RWPE2 (cell line): ENCODE data around the gene PCDHGA1.
"Not testable (repeated sequence)": the region's sequence is repeated elsewhere in the genome, so short reads cannot be mapped to it uniquely, and the experiment has no call there.

Source experiments
- ATAC-seq: fragments of 200-7000 bp; cut with Tn5 transposase; 3 replicates; pipeline ENCODE4 v1.9.1; 2021; ENCODE audit warnings: low read depth
- DNase-seq: peaks from one replicate; pipeline ENCODE4 v3.0.0-alpha.2; 2020; ENCODE audit warnings: low spot score
- H3K27ac ChIP-seq: fragments of 450-650 bp; 2 replicates; pipeline ENCODE4 v1.5.1; 2017; ENCODE audit warnings: mild to moderate bottlenecking; ENCODE audit not compliant: poor library complexity, severe bottlenecking
- H3K27me3 ChIP-seq: fragments of 250-450 bp; sonication (Bioruptor Pico); 2 replicates; pipeline ENCODE4 v1.5.1; 2021; ENCODE audit warnings: mild to moderate bottlenecking, moderate library complexity; ENCODE audit not compliant: insufficient read depth, poor library complexity, severe bottlenecking
- H3K36me3 ChIP-seq: fragments of 250-450 bp; sonication (Bioruptor Pico); 2 replicates; pipeline ENCODE4 v1.5.1; 2020; ENCODE audit warnings: low read depth, mild to moderate bottlenecking, moderate library complexity
- H3K4me1 ChIP-seq: fragments of 250-450 bp; sonication (Bioruptor Pico); 2 replicates; pipeline ENCODE4 v1.5.1; 2021; ENCODE audit warnings: mild to moderate bottlenecking, moderate library complexity; ENCODE audit not compliant: insufficient read depth, poor library complexity, severe bottlenecking
- H3K4me3 ChIP-seq: fragments of 250-450 bp; sonication (Bioruptor Pico); 2 replicates; pipeline ENCODE4 v1.5.1; 2021; ENCODE audit warnings: mild to moderate bottlenecking, moderate library complexity; ENCODE audit not compliant: severe bottlenecking
- H3K9me3 ChIP-seq: fragments of 250-450 bp; sonication (Bioruptor Pico); 2 replicates; pipeline ENCODE4 v1.5.1; 2021; ENCODE audit warnings: mild to moderate bottlenecking, moderate library complexity; ENCODE audit not compliant: severe bottlenecking
- TF ChIP-seq, protein P1 (sequence below): fragments of 450-650 bp; IDR thresholded peaks from one replicate; pipeline ENCODE4 v1.5.1; 2017; ENCODE audit warnings: mild to moderate bottlenecking, moderate library complexity; ENCODE audit not compliant: poor library complexity, severe bottlenecking

PCDHGA1 gene

DNA sequence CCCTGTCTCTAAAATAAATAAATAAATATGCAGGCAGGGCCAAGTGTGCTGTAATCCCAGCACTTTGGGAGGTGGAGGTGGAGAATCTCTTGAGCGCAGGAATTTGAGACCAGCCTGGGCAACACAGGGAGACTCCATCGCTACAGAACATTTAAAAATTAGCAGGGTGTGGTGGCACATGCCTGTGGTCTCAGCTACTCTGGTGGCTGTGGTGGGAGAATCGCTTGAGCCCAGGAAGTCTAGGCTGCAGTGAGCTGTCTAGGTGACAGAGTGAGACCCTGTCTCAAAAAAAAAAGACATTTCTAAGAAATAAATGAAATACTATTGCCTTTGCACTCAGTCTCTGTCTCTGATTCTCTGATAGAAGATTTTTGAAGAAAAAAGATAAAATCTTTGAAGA lies 81.3 kb downstream of the PCDHGA1 start:
- Histone ChIP-seq H3K4me3 (no peak overlapping the region), H3K27me3 (peaks cover 4% of the 10 kb centered on the region), H3K27ac (no peak overlapping the region), H3K9me3 (peaks cover 32% of the 10 kb centered on the region), H3K4me1 (peaks cover 3% of the 10 kb centered on the region), H3K36me3 (0 out of 2 replicates have a peak, but pooled peaks cover under 1% of the 10 kb centered on the region)
- DNase-seq (no peak), ATAC-seq (no peak)
- TF ChIP-seq, protein P1, sequence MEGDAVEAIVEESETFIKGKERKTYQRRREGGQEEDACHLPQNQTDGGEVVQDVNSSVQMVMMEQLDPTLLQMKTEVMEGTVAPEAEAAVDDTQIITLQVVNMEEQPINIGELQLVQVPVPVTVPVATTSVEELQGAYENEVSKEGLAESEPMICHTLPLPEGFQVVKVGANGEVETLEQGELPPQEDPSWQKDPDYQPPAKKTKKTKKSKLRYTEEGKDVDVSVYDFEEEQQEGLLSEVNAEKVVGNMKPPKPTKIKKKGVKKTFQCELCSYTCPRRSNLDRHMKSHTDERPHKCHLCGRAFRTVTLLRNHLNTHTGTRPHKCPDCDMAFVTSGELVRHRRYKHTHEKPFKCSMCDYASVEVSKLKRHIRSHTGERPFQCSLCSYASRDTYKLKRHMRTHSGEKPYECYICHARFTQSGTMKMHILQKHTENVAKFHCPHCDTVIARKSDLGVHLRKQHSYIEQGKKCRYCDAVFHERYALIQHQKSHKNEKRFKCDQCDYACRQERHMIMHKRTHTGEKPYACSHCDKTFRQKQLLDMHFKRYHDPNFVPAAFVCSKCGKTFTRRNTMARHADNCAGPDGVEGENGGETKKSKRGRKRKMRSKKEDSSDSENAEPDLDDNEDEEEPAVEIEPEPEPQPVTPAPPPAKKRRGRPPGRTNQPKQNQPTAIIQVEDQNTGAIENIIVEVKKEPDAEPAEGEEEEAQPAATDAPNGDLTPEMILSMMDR, result no peak

GRCh38 chr5:141412854-141413539 lies 82.7 kb downstream of the PCDHGA1 start, which contains the start of gene PCDHGA10:
TSS of gene PCDHGA10 (plus strand) at chr5:141412987. CDS start at chr5:141413176, 189 bp downstream.
- TF ChIP-seq, protein P1, result peak; percentile 54
- H3K4me1 ChIP-seq, result no peaks in the 10 kb centered on the region
- H3K27me3 ChIP-seq, result no peaks in the 10 kb centered on the region
- H3K9me3 ChIP-seq, result peaks cover 28% of the 10 kb centered on the region
- DNase-seq (no peak), ATAC-seq (no peak; the same call in 2 of the 3 replicates)
- H3K27ac ChIP-seq, result no peak within 1 kb of the TSS
- H3K36me3 ChIP-seq, result 0 out of 2 replicates have a peak, but pooled peaks cover 5% of the 10 kb centered on the region
- no peak within 1 kb of the TSS for H3K4me3 ChIP-seq

DNA sequence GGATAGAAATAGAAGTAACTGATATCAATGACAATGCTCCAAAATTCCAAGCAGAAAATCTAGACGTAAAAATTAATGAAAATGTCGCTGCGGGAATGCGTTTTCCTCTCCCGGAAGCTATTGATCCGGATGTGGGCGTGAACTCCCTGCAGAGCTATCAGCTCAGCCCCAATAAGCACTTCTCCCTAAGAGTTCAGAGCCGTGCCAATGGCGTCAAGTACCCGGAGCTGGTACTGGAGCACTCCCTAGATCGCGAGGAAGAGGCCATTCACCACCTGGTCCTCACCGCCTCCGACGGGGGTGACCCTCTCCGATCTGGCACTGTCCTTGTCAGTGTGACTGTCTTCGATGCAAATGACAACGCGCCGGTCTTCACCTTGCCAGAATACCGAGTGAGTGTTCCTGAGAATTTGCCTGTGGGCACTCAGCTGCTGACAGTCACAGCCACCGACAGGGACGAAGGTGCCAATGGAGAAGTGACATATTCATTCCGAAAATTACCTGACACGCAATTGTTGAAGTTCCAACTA lies 83.3 kb downstream of the PCDHGA1 start:
- Histone ChIP-seq H3K27ac (no peak overlapping the region), H3K27me3 (no peaks in the 10 kb centered on the region), H3K4me3 (no peak overlapping the region), H3K9me3 (peaks cover 27% of the 10 kb centered on the region), H3K36me3 (0 out of 2 replicates have a peak, but pooled peaks cover 5% of the 10 kb centered on the region), H3K4me1 (no peaks in the 10 kb centered on the region)
- DNase-seq (no peak), ATAC-seq (no peak)
- TF ChIP-seq, protein P1, result no peak

- H3K9me3 ChIP-seq, result peaks cover 30% of the 10 kb centered on the region
- H3K4me3 ChIP-seq, H3K27me3 ChIP-seq, H3K27ac ChIP-seq, H3K4me1 ChIP-seq, H3K36me3 ChIP-seq, ATAC-seq, DNase-seq: not testable (repeated sequence)
These were observed 84.4 kb downstream of the PCDHGA1 start for GRCh38 chr5:141414548-141415274.

DNA sequence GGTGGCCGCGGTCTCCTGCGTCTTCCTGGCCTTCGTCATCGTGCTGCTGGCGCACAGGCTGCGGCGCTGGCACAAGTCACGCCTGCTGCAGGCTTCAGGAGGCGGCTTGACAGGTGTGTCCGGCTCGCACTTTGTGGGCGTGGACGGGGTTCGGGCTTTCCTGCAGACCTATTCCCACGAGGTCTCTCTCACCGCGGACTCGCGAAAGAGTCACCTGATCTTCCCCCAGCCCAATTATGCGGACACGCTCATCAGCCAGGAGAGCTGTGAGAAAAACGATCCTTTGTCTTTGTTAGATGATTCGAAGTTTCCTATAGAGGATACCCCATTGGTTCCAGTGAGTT lies 84.9 kb downstream of the PCDHGA1 start:
- ATAC-seq, H3K27ac ChIP-seq, DNase-seq, H3K4me3 ChIP-seq, H3K27me3 ChIP-seq, H3K4me1 ChIP-seq, H3K36me3 ChIP-seq: not testable (repeated sequence)
- H3K9me3 ChIP-seq, result peaks cover 35% of the 10 kb centered on the region
